ENCODE data around the gene IGF1R.
A peak's percentile ranks its signal among the peaks of the same experiment; 100 is the strongest.

IGF1R gene

DNA sequence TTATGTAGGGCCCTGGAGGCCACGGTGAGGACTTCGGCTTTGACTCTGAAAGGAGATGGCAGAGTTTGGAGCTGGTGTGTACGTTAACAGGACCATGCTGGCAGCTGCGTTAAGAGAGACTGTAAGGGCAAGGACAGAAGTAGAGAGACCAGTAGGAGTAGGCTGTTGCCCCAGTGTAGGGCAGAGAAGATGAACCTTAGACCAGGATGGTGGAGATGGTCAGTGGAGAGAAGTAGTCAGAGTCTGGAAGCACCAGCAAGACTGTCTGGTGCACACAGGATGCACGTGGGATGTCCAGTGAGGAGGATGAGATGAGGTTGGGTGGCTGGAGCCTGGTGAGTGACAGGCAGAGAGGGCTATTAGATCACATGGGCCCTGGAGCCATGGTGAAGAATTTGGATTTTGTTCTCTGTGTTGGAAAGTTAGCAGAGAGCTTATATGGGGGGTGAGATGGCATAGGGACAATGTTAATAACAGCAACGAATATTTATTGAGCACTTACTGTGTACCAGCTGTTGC lies 150.1 kb downstream of the IGF1R start:
- DNase-seq (ENCODE audit: low spot score) = no peak

DNA sequence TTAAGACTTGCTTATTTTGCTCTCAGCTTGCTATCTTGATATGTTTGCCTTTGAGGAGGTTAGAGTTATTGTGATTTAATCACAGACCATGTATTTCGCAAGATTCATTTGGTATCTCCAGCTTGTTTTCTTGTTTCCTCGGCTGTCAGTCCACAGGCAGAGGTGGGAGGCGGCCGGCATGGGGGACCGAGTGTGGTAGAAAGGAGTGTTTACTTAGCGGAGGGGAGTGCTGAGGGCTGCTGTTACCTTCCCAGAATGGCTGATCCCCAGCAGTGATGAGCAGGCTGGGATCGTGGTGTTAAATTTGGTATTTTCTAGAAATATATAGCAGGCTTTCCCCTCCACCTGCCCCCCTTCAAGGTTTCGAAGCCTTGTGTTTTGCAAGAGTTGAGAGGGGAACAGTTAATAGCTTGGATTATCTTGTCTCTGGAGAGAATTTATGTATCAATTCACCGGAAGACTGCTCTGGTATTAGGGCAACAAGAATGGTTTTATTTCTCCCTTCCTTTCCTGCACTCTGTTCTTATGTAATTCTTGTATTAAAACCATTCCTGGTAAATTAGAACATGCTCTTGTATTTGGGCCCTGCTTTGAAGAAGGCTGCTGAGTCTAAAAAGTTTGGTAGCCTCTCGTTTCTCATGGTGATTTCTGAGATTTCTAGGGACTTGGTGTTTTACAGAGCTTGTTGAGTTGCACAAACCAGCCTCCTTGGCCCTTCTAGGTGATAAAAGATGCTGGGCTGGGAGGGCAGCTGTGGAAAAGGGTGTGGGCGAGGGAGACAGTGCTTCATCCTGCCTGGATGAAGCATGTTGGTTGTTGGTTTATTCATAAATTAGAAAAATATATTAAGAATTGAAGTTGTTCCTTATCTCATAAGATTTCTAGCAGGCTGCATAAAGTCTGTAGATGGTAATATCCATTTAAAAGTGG lies 151.4 kb downstream of the IGF1R start:
- DNase-seq (ENCODE audit: low spot score) = no peak

- peak; percentile 91 for DNase-seq (ENCODE audit: low spot score)
Observed at GRCh38 chr15:98800437-98801233, 152.3 kb downstream of the IGF1R start.

GRCh38 chr15:98801234-98801561 lies 152.9 kb downstream of the IGF1R start:
- peak; percentile 30 for DNase-seq (ENCODE audit: low spot score)

GRCh38 chr15:98802187-98802586 lies 153.8 kb downstream of the IGF1R start:
- DNase-seq (ENCODE audit: low spot score) = no peak

DNA sequence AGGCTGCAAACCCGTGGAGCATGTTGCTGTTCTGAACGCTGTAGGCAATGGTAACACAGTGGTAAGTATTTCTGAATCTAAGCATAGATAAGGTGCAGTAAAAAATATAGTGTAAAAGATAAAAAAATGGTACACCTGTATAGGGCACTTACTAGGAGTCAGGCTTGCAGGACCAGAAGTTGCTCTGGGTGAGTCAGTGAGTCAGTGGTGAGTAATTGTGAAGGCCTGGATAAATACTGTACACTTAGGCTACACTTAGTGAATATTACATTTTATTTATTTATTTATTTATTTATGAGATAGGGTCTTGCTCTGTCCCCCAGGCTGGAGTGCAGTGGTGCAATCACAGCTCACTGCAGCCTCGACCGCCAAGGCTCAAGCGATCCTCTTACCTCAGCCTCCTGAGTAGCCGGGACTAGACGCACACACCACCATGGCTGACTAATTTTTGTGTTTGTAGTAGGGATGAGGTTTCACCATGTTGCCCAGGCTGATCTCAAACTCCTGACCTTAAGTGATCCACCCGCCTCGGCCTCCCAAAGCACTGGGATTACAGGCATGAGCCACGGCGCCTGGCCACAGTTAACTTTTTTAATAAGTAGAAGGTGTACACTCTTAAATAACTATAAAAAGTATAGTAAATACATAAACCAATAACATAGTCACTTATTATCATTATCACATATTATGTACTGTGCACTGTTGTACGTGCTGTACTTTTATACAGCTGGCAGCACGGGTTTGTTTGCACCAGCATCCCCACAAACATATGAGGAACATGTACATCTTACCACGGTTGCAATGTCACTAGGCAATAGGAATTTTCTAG lies 155.1 kb downstream of the IGF1R start:
- peak; percentile 37 for DNase-seq (ENCODE audit: low spot score)

DNA sequence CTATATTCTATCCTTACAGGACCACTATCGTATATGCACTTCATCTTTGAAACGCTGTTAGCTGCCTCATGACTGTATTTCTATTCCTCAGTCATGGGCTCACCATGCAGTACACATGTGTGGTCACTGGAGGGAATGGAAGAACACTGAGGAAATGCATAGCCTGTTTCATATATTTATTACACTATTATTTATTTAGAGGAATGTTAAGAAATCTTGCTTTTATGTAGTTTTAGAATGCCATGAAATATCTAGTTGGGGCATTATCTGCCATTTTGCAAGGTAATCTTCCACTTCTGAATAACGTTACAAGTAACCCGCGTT lies 155.7 kb downstream of the IGF1R start:
- DNase-seq (ENCODE audit: low spot score) = no peak

DNA sequence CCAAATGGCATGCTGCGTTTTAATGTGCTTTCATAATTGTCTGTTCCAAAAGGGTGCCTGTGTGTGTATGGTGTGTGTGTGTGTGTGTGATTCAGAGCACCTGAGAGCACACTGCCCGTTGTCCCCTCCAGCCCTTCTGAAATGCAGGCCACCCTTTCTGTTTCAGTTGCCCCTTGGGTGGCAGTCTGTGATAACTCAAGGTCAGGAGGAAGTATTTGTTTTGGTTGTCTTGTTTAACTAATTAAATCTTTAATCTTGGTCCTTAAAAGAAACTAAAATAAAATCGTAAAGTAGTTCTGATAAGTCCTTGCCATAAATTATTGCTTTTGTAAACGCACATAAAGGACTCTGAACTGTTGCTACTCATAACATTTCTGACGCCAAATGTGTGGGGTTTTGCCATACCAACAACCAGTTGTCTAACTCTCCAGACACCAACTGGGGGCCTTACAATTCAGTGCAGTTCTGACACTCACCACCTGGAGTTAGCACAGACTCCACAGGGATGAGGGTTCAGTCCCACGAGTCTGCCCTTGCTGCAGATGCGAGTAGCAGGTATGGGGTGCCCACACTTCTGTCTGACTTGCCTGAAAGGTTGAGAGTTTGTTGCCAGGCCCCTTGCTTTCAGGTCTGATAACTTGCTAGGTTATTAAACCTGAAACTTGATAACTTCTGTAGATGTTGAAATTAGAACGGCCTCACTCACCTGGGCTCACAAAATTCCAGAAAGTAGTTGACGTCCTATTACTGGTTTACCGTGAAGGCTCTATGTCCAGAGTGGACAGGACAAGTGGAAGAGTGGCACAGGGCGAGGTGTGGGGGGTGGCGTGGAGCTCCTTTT lies 157.3 kb downstream of the IGF1R start:
- DNase-seq (ENCODE audit: low spot score) = no peak

DNA sequence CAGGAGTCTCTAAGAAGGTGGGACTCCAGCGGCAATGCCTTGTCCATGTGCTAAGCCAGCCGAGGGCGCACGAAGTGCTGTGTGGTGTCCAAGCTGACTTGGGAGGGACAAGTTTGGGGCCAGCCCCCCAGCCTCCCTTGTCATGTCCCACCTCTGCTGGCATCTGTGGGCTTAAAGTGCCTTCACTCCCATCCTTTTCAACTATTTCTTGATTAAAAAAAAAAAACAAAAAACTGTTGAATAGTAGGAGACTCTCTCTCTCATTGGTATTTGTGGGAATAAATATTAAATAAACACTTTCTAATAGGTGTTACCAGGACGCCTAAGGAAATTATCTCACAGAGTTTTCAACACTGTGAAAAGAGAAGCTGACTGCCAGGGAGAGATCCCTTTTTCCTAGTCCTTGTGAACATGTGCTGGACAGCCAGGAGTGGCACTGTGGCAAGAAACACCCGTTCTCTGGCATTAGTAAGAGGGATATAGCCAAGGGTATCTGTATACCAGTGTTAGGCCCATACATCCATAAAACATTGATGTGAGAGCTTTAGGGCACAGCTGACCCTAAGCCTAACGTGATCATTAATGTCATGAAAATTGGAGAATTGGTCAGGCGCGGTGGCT lies 158.0 kb downstream of the IGF1R start:
- DNase-seq (ENCODE audit: low spot score) = no peak

DNA sequence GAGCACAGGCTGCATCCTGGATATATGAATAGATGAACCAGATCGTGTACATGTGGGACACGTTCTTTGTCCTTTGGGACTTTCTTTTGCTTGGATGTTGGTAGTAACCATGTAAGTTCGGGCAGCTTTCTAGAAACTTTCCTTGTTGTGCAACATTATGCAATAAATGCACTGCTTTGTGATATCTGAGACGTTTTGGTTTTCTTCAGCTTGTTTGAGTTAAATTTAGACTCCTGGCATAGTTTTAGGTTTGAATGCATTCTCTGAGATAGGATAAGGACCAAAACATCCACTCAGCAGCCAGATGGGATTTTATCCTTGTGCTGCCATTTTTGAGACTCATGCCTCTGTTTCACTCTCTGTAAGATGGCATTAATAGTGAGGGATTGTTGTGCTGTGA lies 158.9 kb downstream of the IGF1R start:
- DNase-seq (ENCODE audit: low spot score) = no peak

DNA sequence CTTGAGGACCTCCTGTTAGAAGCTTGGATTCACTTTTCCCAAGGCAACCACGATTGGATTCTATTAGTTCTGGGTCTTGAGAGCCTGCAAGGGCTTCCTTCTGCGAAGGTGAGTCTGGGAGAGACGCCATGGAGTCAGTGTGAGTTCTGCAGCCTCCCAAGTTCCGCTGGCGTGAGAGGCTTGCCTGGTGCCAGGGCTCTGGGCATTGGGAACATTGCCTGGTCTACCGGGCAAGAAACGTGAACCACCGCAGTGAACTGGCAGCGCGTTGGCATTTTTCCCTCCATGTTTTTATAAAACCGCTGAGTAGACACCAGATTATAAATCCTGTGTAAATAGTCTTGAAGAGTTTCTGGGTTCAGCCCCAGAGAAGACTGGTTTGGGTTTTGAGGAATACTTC lies 160.9 kb downstream of the IGF1R start:
- DNase-seq (ENCODE audit: low spot score) = no peak

GRCh38 chr15:98812716-98813446 lies 164.5 kb downstream of the IGF1R start:
- DNase-seq (ENCODE audit: low spot score) = no peak

DNA sequence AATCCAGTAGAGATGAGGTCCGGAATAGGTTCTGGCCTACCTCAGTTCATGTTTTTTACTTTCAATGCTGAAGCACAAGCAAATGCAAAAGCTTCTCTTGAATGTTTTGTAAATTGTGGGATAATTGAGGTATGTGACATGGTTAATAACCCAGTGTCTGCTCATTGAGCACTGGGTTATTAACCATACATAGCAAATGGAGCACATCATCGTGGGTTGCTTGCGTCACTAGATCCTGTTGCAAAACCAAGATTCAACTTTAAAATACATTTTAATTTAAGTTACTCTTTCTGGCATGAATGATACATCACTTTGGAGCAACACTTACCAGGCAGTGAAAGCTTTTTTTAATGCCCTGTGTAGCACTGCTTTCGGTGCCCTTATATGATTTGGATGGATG lies 165.6 kb downstream of the IGF1R start:
- DNase-seq (ENCODE audit: low spot score) = no peak

GRCh38 chr15:98815207-98815606 lies 166.9 kb downstream of the IGF1R start:
- DNase-seq (ENCODE audit: low spot score) = no peak

DNA sequence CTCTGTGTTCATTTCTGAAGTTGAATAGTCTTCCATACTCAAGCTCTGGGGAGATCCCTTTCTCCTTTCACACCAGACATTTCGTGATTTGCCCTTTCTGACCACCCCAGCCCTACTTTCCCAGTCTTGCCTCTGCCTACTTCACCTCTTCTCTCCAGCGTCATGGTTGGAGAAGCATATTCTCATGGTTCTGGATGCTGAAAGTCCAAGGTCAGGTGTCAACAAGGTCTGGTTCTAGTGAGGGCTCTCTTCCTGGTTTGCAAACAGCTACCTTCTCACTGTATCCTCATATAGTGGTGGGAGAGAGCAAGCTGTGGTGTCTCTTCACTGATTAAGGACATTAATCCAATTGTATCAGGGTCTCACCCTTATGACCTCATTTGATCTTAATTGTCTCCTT lies 169.4 kb downstream of the IGF1R start:
- DNase-seq (ENCODE audit: low spot score) = no peak

GRCh38 chr15:98823012-98823458 lies 174.7 kb downstream of the IGF1R start:
- DNase-seq (ENCODE audit: low spot score) = no peak

DNA sequence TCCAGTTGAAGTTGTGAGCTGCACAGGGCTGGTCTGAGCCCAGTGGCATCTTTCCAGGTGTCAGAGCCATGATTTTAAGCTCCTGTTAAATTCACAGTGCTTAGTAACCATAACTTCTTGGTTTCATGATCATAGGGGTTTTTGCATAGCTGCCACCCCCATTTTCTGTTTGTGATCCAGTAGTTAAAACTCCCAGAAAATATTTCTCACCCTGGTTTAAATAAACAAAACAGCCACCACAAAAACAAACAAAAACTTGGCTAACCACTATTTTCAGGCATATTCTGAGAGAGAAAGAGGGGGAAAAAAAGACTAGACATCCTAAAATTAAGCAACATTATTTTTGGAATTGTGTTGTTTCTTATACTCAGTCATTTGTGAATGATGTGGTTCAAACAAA lies 175.3 kb downstream of the IGF1R start:
- no peak for DNase-seq (ENCODE audit: low spot score)

GRCh38 chr15:98824595-98824994 lies 176.3 kb downstream of the IGF1R start:
- DNase-seq (ENCODE audit: low spot score) = no peak

DNA sequence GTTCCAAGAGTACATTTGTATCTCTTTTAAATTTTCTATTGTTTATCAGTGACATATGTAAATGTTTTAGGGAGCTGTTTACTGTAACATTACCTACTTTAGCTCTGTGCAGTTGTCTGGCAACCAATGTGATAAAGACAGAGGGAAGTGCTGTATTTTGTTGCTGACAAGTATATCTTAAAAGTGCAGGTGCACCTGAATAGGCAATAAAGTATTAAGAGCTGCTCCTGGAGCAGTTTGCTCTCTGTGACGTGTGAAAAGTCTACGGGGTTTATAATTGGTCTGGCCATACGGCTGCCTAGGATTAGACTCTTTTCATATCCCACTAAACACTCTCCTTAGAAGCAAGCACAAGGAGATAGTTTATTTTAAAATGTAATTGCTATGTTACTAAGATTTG lies 178.3 kb downstream of the IGF1R start:
- no peak for DNase-seq (ENCODE audit: low spot score)

DNA sequence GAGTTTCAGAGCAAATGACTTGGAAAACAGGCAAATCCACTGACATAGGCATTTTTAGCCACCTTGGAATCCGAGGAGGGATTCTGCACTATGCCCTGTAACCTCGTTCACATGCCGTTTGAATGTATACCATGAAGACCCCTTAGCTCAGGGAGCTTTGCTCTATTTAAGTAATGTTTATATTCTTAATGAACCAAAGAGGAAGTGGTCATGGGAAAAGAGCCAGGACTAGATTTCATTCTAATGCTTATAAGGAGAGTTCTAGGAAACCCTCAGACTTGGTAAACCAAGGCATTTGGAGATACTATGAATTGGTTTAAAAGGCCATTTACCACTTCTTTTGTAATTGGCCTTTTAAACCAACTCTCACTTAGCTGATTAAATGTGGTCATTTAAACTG lies 178.9 kb downstream of the IGF1R start:
- DNase-seq (ENCODE audit: low spot score) = no peak

All from kidney capillary endothelial cell (primary cell).